NT2/D1 (cell line): ENCODE data around the gene GPR82.

ENCODE experiments used
- SUZ12 ChIP-seq: IDR thresholded peaks from 2 replicates; pipeline ENCODE4 v1.6.1; 2011; ENCODE audit not compliant: insufficient read length, insufficient read depth; ENCODE audit errors: extremely low read depth
- YY1 ChIP-seq: IDR thresholded peaks from 2 replicates; pipeline ENCODE4 v1.6.1; 2011; ENCODE audit not compliant: insufficient read length, insufficient read depth

- TF ChIP-seq YY1 (no peak), SUZ12 (no peak)
These were observed at the start of gene GPR82 for GRCh38 chrX:41723826-41724225.
